ENCODE results near the gene TACO1. TPM values are rescaled to one million over a fixed set of nuclear protein-coding genes. Genes with fewer than 3 reads are reported as not detected.

The TACO1 gene
- polyA plus RNA-seq, 1 donor, result 26.1 TPM

DNA sequence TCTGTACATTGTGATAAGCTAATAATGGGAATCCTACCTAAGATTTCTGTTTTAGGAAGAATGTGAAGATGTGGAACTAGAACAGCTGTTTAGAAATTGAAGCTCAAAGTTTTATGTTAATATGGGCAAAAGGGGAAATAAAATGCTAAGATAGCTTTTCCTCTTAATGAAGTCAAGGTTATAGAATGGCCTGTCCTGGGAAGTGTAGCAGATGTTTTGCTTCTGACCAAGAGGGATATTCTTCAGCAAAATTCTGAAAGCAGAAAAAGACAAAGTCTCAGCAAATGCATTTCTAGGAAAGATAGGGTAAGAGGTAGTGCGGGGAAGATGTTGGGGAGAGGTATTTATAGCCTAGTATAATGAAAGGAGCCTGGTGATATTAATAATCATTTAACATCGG is 34.6 kb downstream of the TACO1 start:
- DNase-seq, result no peak

GRCh38 chr17:63635787-63636186 is 35.1 kb downstream of the TACO1 start:
- no peak for DNase-seq

DNA sequence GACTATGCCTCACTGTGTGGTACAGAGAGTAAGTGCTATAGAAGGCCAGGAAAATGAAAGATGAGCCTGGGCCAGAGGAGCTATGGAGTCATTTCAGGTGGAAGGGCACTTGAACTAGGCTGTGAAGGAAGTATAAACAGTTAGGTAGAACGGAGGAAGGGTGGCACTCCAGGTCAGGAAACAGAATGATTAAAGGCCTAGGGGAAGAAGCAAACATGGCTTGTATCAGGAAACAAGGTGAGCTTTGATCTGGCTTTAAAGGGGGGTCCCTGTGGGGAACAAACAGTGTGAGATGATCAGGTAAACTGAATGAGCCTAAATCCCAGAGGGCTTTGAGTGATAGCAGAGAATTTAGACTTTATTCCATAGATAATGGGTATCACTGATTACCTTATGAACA is 38.4 kb downstream of the TACO1 start:
- DNase-seq, result no peak

DNA sequence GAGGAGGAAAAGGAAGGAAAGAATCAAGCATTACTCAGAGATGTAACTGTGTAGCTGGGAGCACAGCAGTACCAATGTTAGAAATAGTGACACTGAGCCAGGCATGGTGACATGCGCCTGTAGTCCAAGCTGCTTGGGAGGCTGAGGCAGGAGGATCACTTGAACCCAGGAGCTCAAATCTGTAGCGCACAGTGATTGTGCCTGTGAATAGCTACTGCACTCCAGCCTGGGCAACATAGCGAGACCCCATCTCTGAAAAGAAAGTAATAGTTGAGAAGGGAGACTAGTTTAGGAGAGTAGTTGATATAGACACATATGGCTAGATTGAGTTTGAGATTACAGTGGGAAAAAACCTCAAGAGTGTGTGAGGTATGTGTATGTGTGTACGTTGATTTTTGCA is 39.3 kb downstream of the TACO1 start:
- no peak for DNase-seq

DNA sequence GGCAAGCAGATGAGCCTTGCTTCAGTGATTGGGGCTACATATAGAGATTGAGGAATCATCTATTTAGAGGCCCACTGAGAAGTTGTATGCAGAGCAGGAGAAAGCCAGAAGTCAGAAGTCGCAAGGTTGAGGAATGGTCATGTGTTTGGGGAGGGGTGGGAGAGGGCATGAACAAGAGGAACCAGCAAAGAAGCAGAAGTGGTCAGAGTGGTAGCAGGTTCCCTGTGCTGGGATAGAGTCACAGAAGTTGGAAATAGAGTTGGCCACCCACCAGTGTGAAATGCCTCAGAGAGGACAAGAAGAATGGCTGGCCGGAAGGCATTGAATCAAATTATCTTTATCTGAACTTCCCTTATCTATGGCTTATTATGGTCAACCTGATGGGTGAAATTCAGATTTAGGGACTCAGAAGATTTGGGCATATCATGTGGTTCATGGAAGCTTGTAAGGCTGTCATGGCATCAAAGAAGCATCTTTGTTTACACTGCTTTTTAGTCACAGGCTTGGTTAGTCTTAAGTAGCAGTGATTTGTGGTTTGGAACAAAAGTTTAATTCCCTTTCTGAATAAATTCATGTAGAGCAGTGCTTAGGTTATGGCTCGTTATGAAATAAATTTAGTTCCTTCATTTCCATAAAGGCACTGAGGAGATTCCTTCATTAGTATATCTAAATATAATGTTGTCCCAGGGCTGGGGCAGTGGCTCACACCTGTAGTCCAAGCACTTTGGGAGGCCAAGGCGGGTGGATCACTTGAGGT is 41.2 kb downstream of the TACO1 start:
- no peak for DNase-seq

DNA sequence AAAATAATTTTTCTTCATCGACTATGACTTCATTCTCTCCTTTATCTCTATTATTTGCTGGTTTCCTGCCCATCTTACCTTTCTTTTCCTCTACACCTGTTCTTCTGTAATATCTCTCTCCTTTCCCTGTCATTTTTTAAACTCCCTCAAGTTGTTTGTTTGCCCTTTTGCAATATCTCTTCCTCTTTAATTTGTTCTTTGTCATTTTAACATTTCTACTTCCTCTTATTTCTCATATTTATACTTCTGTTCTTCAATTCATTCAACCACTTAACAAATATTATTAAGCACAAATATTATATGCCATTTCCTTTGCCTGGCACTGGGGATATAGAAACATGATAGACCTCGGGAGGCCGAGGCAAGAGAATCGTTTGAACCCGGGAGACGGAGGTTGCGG is 44.2 kb downstream of the TACO1 start:
- no peak for DNase-seq

- no peak for DNase-seq
Observed at GRCh38 chr17:63645775-63646487, 45.2 kb downstream of the TACO1 start.

- DNase-seq, result no peak
Observed at GRCh38 chr17:63646488-63646806, 45.8 kb downstream of the TACO1 start.

DNA sequence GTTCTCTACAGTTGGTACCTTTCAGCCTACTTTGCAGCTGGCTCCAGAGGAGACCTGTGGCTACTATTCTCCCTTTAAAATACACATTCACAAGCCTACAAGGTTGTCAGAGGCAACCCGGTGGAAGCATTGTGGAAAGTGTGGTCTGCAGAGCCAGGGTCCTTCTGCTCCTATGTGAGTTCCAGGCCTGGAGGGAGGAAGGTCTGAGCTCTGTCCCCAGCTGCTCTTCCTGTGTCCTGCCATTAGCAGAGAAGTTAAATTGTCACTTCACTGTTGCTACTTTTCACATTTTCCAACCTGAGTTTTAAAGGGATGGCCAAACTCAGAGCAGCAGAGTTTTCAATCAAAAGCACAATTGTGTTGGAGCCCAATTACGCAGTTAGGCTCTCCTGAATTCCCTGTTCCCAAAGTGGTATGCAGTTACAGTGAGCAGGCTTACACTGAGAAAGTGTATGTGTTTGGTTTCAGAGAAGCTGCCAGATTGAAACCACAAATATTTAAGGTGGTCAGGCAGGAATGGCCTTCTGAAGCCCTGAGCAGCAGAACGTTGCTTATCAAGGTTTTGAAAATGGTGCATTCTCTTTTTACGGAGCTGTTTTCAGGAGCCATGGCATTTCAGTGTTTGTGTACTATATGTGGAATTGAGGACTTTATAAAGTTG is 46.5 kb downstream of the TACO1 start:
- no peak for DNase-seq

DNA sequence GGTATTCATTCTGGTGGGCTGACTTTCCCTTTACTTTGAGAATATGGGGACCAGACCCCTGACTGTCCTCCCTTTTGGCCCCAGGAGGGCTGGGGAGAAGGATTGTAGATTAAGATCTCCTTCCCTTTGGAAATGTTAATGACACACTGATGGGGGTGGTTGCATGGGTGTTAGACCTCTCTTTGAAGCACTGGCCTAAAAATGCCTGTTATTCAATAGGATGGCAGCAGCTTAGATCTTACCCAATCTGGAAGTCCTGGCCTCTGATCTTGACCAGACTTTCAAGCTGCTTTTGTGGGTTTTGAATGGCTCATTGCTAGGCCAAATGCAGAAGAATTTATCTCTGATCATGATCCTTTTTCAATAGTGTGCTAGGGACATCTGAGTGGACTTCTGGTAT is 47.2 kb downstream of the TACO1 start:
- DNase-seq, result no peak

DNA sequence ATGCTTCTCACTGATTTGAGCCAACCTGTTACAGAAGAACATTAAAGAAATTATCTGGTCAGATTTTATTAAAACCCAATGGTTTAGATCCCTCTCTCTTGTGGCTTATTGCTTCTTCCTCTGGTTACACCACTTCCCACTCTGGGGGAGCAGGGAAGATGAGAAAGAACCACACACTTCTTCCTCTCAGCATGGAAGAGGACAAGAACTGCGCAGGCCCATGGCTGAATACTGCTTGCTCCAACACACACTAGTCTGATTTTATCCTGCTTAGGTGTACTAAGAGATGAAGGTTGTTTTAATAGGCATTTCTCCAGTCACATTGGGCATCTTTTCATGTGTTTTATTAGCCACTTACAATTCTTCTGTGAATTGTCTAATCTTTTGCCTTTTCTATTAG is 49.1 kb downstream of the TACO1 start:
- DNase-seq, result no peak

DNA sequence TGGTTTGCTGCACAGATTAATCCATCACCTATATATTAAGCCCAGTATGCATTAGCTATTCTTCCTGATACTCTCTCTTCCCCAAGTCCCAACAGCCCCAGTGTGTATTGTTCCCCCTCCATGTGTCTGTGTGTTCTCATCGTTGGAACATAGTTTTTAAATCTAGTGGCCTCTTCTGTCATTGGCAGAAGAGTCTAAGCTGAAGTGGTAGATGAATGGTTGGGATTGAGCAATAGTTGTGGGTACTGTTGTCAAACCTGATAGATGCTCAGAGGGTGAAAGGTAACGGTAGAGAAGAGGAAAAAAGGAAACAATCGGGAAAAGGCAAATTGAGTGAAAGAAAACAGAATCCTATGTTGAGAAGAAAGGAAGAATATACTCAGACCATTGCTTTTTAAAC is 51.4 kb downstream of the TACO1 start:
- DNase-seq, result no peak

GRCh38 chr17:63653050-63653449 is 52.4 kb downstream of the TACO1 start:
- no peak for DNase-seq

DNA sequence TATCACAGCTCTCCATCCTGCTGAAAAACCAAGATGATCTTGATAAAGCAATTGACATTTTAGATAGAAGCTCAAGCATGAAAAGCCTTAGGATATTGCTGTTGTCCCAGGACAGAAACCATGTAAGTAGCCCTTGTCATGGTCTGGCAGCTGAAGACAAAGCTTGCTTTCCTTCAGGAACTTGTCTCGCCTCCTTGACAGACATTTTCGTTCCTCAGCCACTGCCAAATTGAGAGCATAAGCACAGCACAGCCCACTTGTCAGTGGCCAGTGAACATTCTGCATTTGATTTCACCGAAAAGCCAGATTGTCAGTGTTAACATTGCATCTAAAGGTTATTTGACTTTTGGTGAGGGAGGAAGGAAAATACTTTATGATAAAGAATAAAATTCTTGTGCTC is 57.1 kb downstream of the TACO1 start:
- DNase-seq, result no peak

Other genes with a start within 250 kb of the TACO1 start
- gene CYB561, start 154.6 kb upstream of the TACO1 start, polyA plus RNA-seq (ENCODE audit: insufficient read length), result 24.7 TPM
- gene ACE, start 123.8 kb upstream of the TACO1 start, polyA plus RNA-seq (ENCODE audit: insufficient read length), result 15.5 TPM
- 2.2 TPM for gene KCNH6, start 77.5 kb upstream of the TACO1 start, polyA plus RNA-seq (ENCODE audit: insufficient read length)
- gene DCAF7, start 50.4 kb upstream of the TACO1 start, polyA plus RNA-seq (ENCODE audit: insufficient read length), result 117 TPM
- gene MAP3K3, start 21.5 kb downstream of the TACO1 start, polyA plus RNA-seq (ENCODE audit: insufficient read length), result 33.8 TPM
- 22.9 TPM for gene LIMD2, start 99.2 kb downstream of the TACO1 start, polyA plus RNA-seq (ENCODE audit: insufficient read length)
- 92.9 TPM for gene STRADA, start 140.9 kb downstream of the TACO1 start, polyA plus RNA-seq (ENCODE audit: insufficient read length)
- gene CCDC47, start 172.7 kb downstream of the TACO1 start, polyA plus RNA-seq (ENCODE audit: insufficient read length), result 110 TPM
- gene DDX42, start 173.3 kb downstream of the TACO1 start, polyA plus RNA-seq (ENCODE audit: insufficient read length), result 254 TPM
- 181 TPM for gene PSMC5, start 226.5 kb downstream of the TACO1 start, polyA plus RNA-seq (ENCODE audit: insufficient read length)
- gene FTSJ3, start 226.8 kb downstream of the TACO1 start, polyA plus RNA-seq (ENCODE audit: insufficient read length), result 68.1 TPM
- 58.9 TPM for gene SMARCD2, start 241.8 kb downstream of the TACO1 start, polyA plus RNA-seq (ENCODE audit: insufficient read length)

All from left kidney (tissue), 2 donors.